ENCODE data around the gene FPR2. TPM values are rescaled to one million over a fixed set of nuclear protein-coding genes. Genes with fewer than 3 reads are reported as not detected.
A peak's percentile ranks its signal among the peaks of the same experiment; 100 is the strongest.
"Not testable (repeated sequence)": the region's sequence is repeated elsewhere in the genome, so short reads cannot be mapped to it uniquely, and the experiment has no call there.

The FPR2 gene
- total and polyA plus RNA-seq, 2 donors = 1.2 to 1.4 TPM

GRCh38 chr19:51735759-51736449 is 25.1 kb upstream of the FPR2 start:
- H3K36me3 ChIP-seq (ENCODE audit: control insufficient read depth in 2 of 2, insufficient read depth in 2 of 2, low read length in 1 of 2) = no peaks in the 10 kb centered on the region
- peak in 1 of 9 donors; percentile 4 for DNase-seq (ENCODE audit: low read depth in 6 of 9, low spot score in 9 of 9)

GRCh38 chr19:51737389-51737788 is 23.6 kb upstream of the FPR2 start:
- no peak overlapping the region for H3K27ac ChIP-seq (ENCODE audit: low read depth in 1 of 2, low read length in 1 of 2)
- 97% methylated on average over 3 of the region's 3 CpGs for WGBS
- H3K27me3 ChIP-seq (ENCODE audit: control insufficient read depth in 2 of 2, insufficient read depth in 1 of 2, low read length in 1 of 2) = peaks cover 0 to 5% of the 10 kb centered on the region in 2 donors
- no peaks in the 10 kb centered on the region for H3K4me1 ChIP-seq (ENCODE audit: control insufficient read depth in 2 of 2, insufficient read depth in 2 of 2, low read length in 2 of 2)
- no peaks in the 10 kb centered on the region for H3K9me3 ChIP-seq (ENCODE audit: control insufficient read depth in 2 of 2, insufficient read depth in 1 of 2, low read length in 1 of 2)
- DNase-seq (ENCODE audit: low read depth in 6 of 9, low spot score in 9 of 9) = no peak
- no peaks in the 10 kb centered on the region for H3K36me3 ChIP-seq (ENCODE audit: control insufficient read depth in 2 of 2, insufficient read depth in 2 of 2, low read length in 1 of 2)
- no peak overlapping the region for H3K4me3 ChIP-seq (ENCODE audit: low read length in 2 of 2)

More at GRCh38 chr19:51735759-51736449, 25.1 kb upstream of the FPR2 start:
- Histone ChIP-seq H3K4me3 (ENCODE audit: low read length in 2 of 2) (no peak overlapping the region), H3K27me3 (ENCODE audit: control insufficient read depth in 2 of 2, insufficient read depth in 1 of 2, low read length in 1 of 2) (peaks cover 0 to 5% of the 10 kb centered on the region in 2 donors), H3K4me1 (ENCODE audit: control insufficient read depth in 2 of 2, insufficient read depth in 2 of 2, low read length in 2 of 2) (no peaks in the 10 kb centered on the region), H3K27ac (ENCODE audit: low read depth in 1 of 2, low read length in 1 of 2) (no peak overlapping the region), H3K9me3 (ENCODE audit: control insufficient read depth in 2 of 2, insufficient read depth in 1 of 2, low read length in 1 of 2) (no peaks in the 10 kb centered on the region)
- 25% methylated on average over 10 of the region's 10 CpGs for WGBS

GRCh38 chr19:51737924-51738323 is 23.1 kb upstream of the FPR2 start:
- Histone ChIP-seq H3K27me3 (ENCODE audit: control insufficient read depth in 2 of 2, insufficient read depth in 1 of 2, low read length in 1 of 2) (peaks cover 0 to 5% of the 10 kb centered on the region in 2 donors), H3K4me1 (ENCODE audit: control insufficient read depth in 2 of 2, insufficient read depth in 2 of 2, low read length in 2 of 2) (no peaks in the 10 kb centered on the region), H3K27ac (ENCODE audit: low read depth in 1 of 2, low read length in 1 of 2) (no peak overlapping the region), H3K36me3 (ENCODE audit: control insufficient read depth in 2 of 2, insufficient read depth in 2 of 2, low read length in 1 of 2) (no peaks in the 10 kb centered on the region), H3K4me3 (ENCODE audit: low read length in 2 of 2) (no peak overlapping the region), H3K9me3 (ENCODE audit: control insufficient read depth in 2 of 2, insufficient read depth in 1 of 2, low read length in 1 of 2) (no peaks in the 10 kb centered on the region)
- WGBS = 91% methylated on average over 2 of the region's 2 CpGs
- no peak for DNase-seq (ENCODE audit: low read depth in 6 of 9, low spot score in 9 of 9)

- H3K4me1 ChIP-seq (ENCODE audit: control insufficient read depth in 2 of 2, insufficient read depth in 2 of 2, low read length in 2 of 2); DNase-seq (ENCODE audit: low read depth in 6 of 9, low spot score in 9 of 9); H3K27me3 ChIP-seq (ENCODE audit: control insufficient read depth in 2 of 2, insufficient read depth in 1 of 2, low read length in 1 of 2); H3K9me3 ChIP-seq (ENCODE audit: control insufficient read depth in 2 of 2, insufficient read depth in 1 of 2, low read length in 1 of 2); H3K4me3 ChIP-seq (ENCODE audit: low read length in 2 of 2); H3K27ac ChIP-seq (ENCODE audit: low read depth in 1 of 2, low read length in 1 of 2); H3K36me3 ChIP-seq (ENCODE audit: control insufficient read depth in 2 of 2, insufficient read depth in 2 of 2, low read length in 1 of 2): not testable (repeated sequence)
- 97% methylated on average over 10 of the region's 10 CpGs for WGBS
Measured at GRCh38 chr19:51738523-51738922, 22.5 kb upstream of the FPR2 start.

- Histone ChIP-seq H3K9me3 (ENCODE audit: control insufficient read depth in 2 of 2, insufficient read depth in 1 of 2, low read length in 1 of 2) (no peaks in the 10 kb centered on the region), H3K36me3 (ENCODE audit: control insufficient read depth in 2 of 2, insufficient read depth in 2 of 2, low read length in 1 of 2) (no peaks in the 10 kb centered on the region), H3K27ac (ENCODE audit: low read depth in 1 of 2, low read length in 1 of 2) (no peak overlapping the region), H3K27me3 (ENCODE audit: control insufficient read depth in 2 of 2, insufficient read depth in 1 of 2, low read length in 1 of 2) (peaks cover 0 to 5% of the 10 kb centered on the region in 2 donors), H3K4me1 (ENCODE audit: control insufficient read depth in 2 of 2, insufficient read depth in 2 of 2, low read length in 2 of 2) (no peaks in the 10 kb centered on the region), H3K4me3 (ENCODE audit: low read length in 2 of 2) (no peak overlapping the region)
- no peak for DNase-seq (ENCODE audit: low read depth in 6 of 9, low spot score in 9 of 9)
- 89% methylated on average over 13 of the region's 13 CpGs for WGBS
Measured at GRCh38 chr19:51739466-51740213, 21.3 kb upstream of the FPR2 start.

GRCh38 chr19:51740356-51740755 is 20.6 kb upstream of the FPR2 start:
- no peaks in the 10 kb centered on the region for H3K9me3 ChIP-seq (ENCODE audit: control insufficient read depth in 2 of 2, insufficient read depth in 1 of 2, low read length in 1 of 2)
- 91% methylated on average over 5 of the region's 5 CpGs for WGBS
- H3K27me3 ChIP-seq (ENCODE audit: control insufficient read depth in 2 of 2, insufficient read depth in 1 of 2, low read length in 1 of 2) = peaks cover 0 to 5% of the 10 kb centered on the region in 2 donors
- no peaks in the 10 kb centered on the region for H3K4me1 ChIP-seq (ENCODE audit: control insufficient read depth in 2 of 2, insufficient read depth in 2 of 2, low read length in 2 of 2)
- no peak overlapping the region for H3K27ac ChIP-seq (ENCODE audit: low read depth in 1 of 2, low read length in 1 of 2)
- no peak overlapping the region for H3K4me3 ChIP-seq (ENCODE audit: low read length in 2 of 2)
- DNase-seq (ENCODE audit: low read depth in 6 of 9, low spot score in 9 of 9) = no peak
- no peaks in the 10 kb centered on the region for H3K36me3 ChIP-seq (ENCODE audit: control insufficient read depth in 2 of 2, insufficient read depth in 2 of 2, low read length in 1 of 2)

- no peaks in the 10 kb centered on the region for H3K9me3 ChIP-seq (ENCODE audit: control insufficient read depth in 2 of 2, insufficient read depth in 1 of 2, low read length in 1 of 2)
- no peak overlapping the region for H3K4me3 ChIP-seq (ENCODE audit: low read length in 2 of 2)
- H3K36me3 ChIP-seq (ENCODE audit: control insufficient read depth in 2 of 2, insufficient read depth in 2 of 2, low read length in 1 of 2) = no peaks in the 10 kb centered on the region
- no peak for DNase-seq (ENCODE audit: low read depth in 6 of 9, low spot score in 9 of 9)
- H3K27me3 ChIP-seq (ENCODE audit: control insufficient read depth in 2 of 2, insufficient read depth in 1 of 2, low read length in 1 of 2) = no peaks in the 10 kb centered on the region
- no peaks in the 10 kb centered on the region for H3K4me1 ChIP-seq (ENCODE audit: control insufficient read depth in 2 of 2, insufficient read depth in 2 of 2, low read length in 2 of 2)
- WGBS = 69% methylated on average over 6 of the region's 6 CpGs
- no peak overlapping the region for H3K27ac ChIP-seq (ENCODE audit: low read depth in 1 of 2, low read length in 1 of 2)
Measured at GRCh38 chr19:51742789-51743188, 18.2 kb upstream of the FPR2 start.

- Histone ChIP-seq H3K9me3 (ENCODE audit: control insufficient read depth in 2 of 2, insufficient read depth in 1 of 2, low read length in 1 of 2) (no peaks in the 10 kb centered on the region), H3K4me1 (ENCODE audit: control insufficient read depth in 2 of 2, insufficient read depth in 2 of 2, low read length in 2 of 2) (no peaks in the 10 kb centered on the region), H3K4me3 (ENCODE audit: low read length in 2 of 2) (no peak overlapping the region), H3K27me3 (ENCODE audit: control insufficient read depth in 2 of 2, insufficient read depth in 1 of 2, low read length in 1 of 2) (no peaks in the 10 kb centered on the region), H3K36me3 (ENCODE audit: control insufficient read depth in 2 of 2, insufficient read depth in 2 of 2, low read length in 1 of 2) (no peaks in the 10 kb centered on the region), H3K27ac (ENCODE audit: low read depth in 1 of 2, low read length in 1 of 2) (no peak overlapping the region)
- DNase-seq (ENCODE audit: low read depth in 6 of 9, low spot score in 9 of 9) = no peak
- 92% methylated on average over 3 of the region's 3 CpGs for WGBS
Measured at GRCh38 chr19:51743405-51743804, 17.6 kb upstream of the FPR2 start.

- Histone ChIP-seq H3K9me3 (ENCODE audit: control insufficient read depth in 2 of 2, insufficient read depth in 1 of 2, low read length in 1 of 2) (no peaks in the 10 kb centered on the region), H3K27ac (ENCODE audit: low read depth in 1 of 2, low read length in 1 of 2) (no peak overlapping the region), H3K27me3 (ENCODE audit: control insufficient read depth in 2 of 2, insufficient read depth in 1 of 2, low read length in 1 of 2) (no peaks in the 10 kb centered on the region), H3K36me3 (ENCODE audit: control insufficient read depth in 2 of 2, insufficient read depth in 2 of 2, low read length in 1 of 2) (no peaks in the 10 kb centered on the region), H3K4me3 (ENCODE audit: low read length in 2 of 2) (no peak overlapping the region), H3K4me1 (ENCODE audit: control insufficient read depth in 2 of 2, insufficient read depth in 2 of 2, low read length in 2 of 2) (no peaks in the 10 kb centered on the region)
- no peak for DNase-seq (ENCODE audit: low read depth in 6 of 9, low spot score in 9 of 9)
- WGBS = 90% methylated on average over 7 of the region's 7 CpGs
Measured at GRCh38 chr19:51746731-51747130, 14.2 kb upstream of the FPR2 start.
